HCT116 (cell line): Measurements from ENCODE around the gene RAPGEF2. TPM values are rescaled to one million over a fixed set of nuclear protein-coding genes. Genes with fewer than 3 reads are reported as not detected.

Source experiments
- ELF1 ChIP-seq: IDR thresholded peaks from 2 replicates; pipeline ENCODE4 v1.6.1; 2012; ENCODE audit warnings: low read depth, borderline replicate concordance
- EZH2phosphoT487 ChIP-seq: fragments of 200-600 bp; IDR thresholded peaks from 2 replicates; pipeline ENCODE4 v1.6.1; 2018; ENCODE audit warnings: antibody characterized with exemption, borderline replicate concordance
- JUND ChIP-seq: IDR thresholded peaks from 2 replicates; pipeline ENCODE4 v1.6.1; 2012
- POLR2A ChIP-seq: IDR thresholded peaks from 2 replicates; pipeline ENCODE4 v1.7.0; 2011; ENCODE audit warnings: borderline replicate concordance; ENCODE audit not compliant: insufficient read depth, insufficient read length; ENCODE audit errors: extremely low read depth
- RAD21 ChIP-seq: IDR thresholded peaks from 2 replicates; pipeline ENCODE4 v1.6.1; 2012; ENCODE audit warnings: low read depth, mild to moderate bottlenecking
- YY1 ChIP-seq: IDR thresholded peaks from 2 replicates; pipeline ENCODE4 v1.6.1; 2011; ENCODE audit warnings: low read length, low read depth, moderate library complexity, mild to moderate bottlenecking; ENCODE audit not compliant: insufficient replicate concordance; ENCODE audit errors: extremely low read depth
- total RNA-seq: library from RNA; stranded (reverse); gene quantifications from one replicate; pipeline ENCODE4 v1.2.1, GENCODE V29; 2021; ENCODE audit not compliant: unreplicated experiment
- TF ChIP-seq, protein P1 (sequence below): IDR thresholded peaks from 2 replicates; pipeline ENCODE4 v1.6.1; 2012; ENCODE audit warnings: low read depth
- TF ChIP-seq, protein P2 (sequence below): IDR thresholded peaks from 2 replicates; pipeline ENCODE4 v1.6.1; 2011; ENCODE audit warnings: mild to moderate bottlenecking, low read length, moderate library complexity; ENCODE audit not compliant: insufficient replicate concordance; ENCODE audit errors: extremely low read depth
- TF ChIP-seq, protein P3 (sequence below): IDR thresholded peaks from 2 replicates; pipeline ENCODE4 v1.6.1; 2012

The RAPGEF2 gene
- total RNA-seq, 1 experiment from 2014 or later, result 21.2 TPM

DNA sequence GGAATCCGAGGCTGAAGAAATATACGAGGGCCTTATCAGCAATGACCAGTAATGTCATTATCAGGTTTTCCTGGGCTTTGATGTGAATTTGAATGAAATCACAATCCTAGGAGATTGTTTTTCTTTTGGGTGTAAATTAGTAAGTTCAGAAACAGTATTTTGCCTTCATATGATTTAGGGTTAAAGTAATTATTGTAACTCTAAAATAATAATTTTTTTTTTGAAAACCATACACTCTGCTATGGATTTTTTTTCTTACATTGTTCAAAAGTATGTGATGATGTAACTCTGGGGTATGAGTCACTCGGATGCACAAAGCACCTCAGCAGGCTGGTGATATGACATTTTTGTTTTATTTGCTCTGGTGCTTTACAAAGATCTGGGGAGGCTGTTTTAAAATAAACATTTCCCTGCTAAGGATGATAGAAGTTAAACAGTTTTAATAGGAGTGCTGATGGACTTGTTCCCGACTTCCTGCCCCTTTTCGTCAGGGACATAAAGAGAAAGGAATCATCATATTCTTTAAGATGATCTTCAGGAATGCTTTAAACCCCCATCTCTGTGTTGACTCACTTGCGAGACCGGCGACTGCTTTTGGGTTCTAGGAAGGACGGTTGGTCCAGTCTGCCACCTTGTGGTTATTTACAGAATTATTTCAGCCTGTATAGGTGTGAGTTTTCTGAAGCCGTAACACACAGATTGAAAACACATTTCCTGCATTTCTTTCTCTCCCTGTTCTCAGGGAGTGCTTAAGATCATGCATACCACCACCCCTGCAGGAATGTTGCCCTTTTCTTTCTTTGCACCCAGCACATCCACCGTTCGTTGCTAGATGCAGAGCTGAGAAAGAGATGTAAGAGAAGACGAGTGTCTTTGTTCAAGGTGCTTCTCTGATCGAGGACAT, 72.5 kb downstream of the RAPGEF2 start (continued):
- TF ChIP-seq, protein P1, sequence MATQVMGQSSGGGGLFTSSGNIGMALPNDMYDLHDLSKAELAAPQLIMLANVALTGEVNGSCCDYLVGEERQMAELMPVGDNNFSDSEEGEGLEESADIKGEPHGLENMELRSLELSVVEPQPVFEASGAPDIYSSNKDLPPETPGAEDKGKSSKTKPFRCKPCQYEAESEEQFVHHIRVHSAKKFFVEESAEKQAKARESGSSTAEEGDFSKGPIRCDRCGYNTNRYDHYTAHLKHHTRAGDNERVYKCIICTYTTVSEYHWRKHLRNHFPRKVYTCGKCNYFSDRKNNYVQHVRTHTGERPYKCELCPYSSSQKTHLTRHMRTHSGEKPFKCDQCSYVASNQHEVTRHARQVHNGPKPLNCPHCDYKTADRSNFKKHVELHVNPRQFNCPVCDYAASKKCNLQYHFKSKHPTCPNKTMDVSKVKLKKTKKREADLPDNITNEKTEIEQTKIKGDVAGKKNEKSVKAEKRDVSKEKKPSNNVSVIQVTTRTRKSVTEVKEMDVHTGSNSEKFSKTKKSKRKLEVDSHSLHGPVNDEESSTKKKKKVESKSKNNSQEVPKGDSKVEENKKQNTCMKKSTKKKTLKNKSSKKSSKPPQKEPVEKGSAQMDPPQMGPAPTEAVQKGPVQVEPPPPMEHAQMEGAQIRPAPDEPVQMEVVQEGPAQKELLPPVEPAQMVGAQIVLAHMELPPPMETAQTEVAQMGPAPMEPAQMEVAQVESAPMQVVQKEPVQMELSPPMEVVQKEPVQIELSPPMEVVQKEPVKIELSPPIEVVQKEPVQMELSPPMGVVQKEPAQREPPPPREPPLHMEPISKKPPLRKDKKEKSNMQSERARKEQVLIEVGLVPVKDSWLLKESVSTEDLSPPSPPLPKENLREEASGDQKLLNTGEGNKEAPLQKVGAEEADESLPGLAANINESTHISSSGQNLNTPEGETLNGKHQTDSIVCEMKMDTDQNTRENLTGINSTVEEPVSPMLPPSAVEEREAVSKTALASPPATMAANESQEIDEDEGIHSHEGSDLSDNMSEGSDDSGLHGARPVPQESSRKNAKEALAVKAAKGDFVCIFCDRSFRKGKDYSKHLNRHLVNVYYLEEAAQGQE, result no peak
- TF ChIP-seq POLR2A, result no peak
- peak; percentile 94 for TF ChIP-seq RAD21
- peak; percentile 57 for TF ChIP-seq JUND
- no peak for TF ChIP-seq EZH2phosphoT487
- no peak for TF ChIP-seq YY1
- TF ChIP-seq, protein P2, sequence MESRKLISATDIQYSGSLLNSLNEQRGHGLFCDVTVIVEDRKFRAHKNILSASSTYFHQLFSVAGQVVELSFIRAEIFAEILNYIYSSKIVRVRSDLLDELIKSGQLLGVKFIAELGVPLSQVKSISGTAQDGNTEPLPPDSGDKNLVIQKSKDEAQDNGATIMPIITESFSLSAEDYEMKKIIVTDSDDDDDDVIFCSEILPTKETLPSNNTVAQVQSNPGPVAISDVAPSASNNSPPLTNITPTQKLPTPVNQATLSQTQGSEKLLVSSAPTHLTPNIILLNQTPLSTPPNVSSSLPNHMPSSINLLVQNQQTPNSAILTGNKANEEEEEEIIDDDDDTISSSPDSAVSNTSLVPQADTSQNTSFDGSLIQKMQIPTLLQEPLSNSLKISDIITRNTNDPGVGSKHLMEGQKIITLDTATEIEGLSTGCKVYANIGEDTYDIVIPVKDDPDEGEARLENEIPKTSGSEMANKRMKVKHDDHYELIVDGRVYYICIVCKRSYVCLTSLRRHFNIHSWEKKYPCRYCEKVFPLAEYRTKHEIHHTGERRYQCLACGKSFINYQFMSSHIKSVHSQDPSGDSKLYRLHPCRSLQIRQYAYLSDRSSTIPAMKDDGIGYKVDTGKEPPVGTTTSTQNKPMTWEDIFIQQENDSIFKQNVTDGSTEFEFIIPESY, result no peak
- TF ChIP-seq, protein P3, sequence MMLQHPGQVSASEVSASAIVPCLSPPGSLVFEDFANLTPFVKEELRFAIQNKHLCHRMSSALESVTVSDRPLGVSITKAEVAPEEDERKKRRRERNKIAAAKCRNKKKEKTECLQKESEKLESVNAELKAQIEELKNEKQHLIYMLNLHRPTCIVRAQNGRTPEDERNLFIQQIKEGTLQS, result peak; percentile 86
- no peak for TF ChIP-seq ELF1
